GM19468 (cell line): ENCODE results near the gene TTLL11.

Source experiments
- ATAC-seq: cut with Tn5 transposase; IDR thresholded peaks from one replicate; pipeline ENCODE4 v1.9.1; 2021; ENCODE audit warnings: mild to moderate bottlenecking, moderate library complexity, moderate number of reproducible peaks; ENCODE audit not compliant: unreplicated experiment; ENCODE audit errors: extremely low read depth

TTLL11 gene

GRCh38 chr9:121868626-121869025 is 224.5 kb downstream of the TTLL11 start:
- ATAC-seq, result no peak

GRCh38 chr9:121866927-121867326 is 226.2 kb downstream of the TTLL11 start:
- no peak for ATAC-seq

- ATAC-seq, result no peak
These were observed 227.2 kb downstream of the TTLL11 start for GRCh38 chr9:121865884-121866283.

- ATAC-seq, result no peak
These were observed 228.0 kb downstream of the TTLL11 start for GRCh38 chr9:121865060-121865459.

GRCh38 chr9:121863955-121864354 is 229.2 kb downstream of the TTLL11 start:
- no peak for ATAC-seq

GRCh38 chr9:121862371-121863332 is 230.5 kb downstream of the TTLL11 start:
- no peak for ATAC-seq

- ATAC-seq, result no peak
These were observed 231.5 kb downstream of the TTLL11 start for GRCh38 chr9:121861501-121862180.

- ATAC-seq, result no peak
These were observed 232.4 kb downstream of the TTLL11 start for GRCh38 chr9:121860744-121861143.

- no peak for ATAC-seq
These were observed 232.9 kb downstream of the TTLL11 start for GRCh38 chr9:121860213-121860612.

GRCh38 chr9:121859646-121860045 is 233.5 kb downstream of the TTLL11 start:
- ATAC-seq, result no peak

GRCh38 chr9:121858788-121859187 is 234.3 kb downstream of the TTLL11 start:
- no peak for ATAC-seq

- ATAC-seq, result no peak
These were observed 235.2 kb downstream of the TTLL11 start for GRCh38 chr9:121857928-121858327.

- ATAC-seq, result no peak
These were observed 237.6 kb downstream of the TTLL11 start for GRCh38 chr9:121855476-121855875.

GRCh38 chr9:121853617-121854395 is 239.3 kb downstream of the TTLL11 start:
- ATAC-seq, result no peak

- ATAC-seq, result no peak
These were observed 240.2 kb downstream of the TTLL11 start for GRCh38 chr9:121852651-121853616.

GRCh38 chr9:121852241-121852640 is 240.9 kb downstream of the TTLL11 start:
- ATAC-seq, result no peak

- ATAC-seq, result no peak
These were observed 241.4 kb downstream of the TTLL11 start for GRCh38 chr9:121851641-121852091.

- ATAC-seq, result no peak
These were observed 242.7 kb downstream of the TTLL11 start for GRCh38 chr9:121850366-121850765.

- ATAC-seq, result no peak
These were observed 243.6 kb downstream of the TTLL11 start for GRCh38 chr9:121849554-121849953.
